Right cardiac atrium (tissue), 5 donors: ENCODE results near the gene COP1. TPM values are rescaled to one million over a fixed set of nuclear protein-coding genes. Genes with fewer than 3 reads are reported as not detected.

ENCODE experiments used
- ATAC-seq, 2 donors: fragments of 200-7000 bp; cut with Tn5 transposase; one replicate each; pipeline versions ENCODE4 v1.8.0 to v1.9.1; 2020; ENCODE audit warnings: moderate library complexity in 2 of 2, mild to moderate bottlenecking in 1 of 2
- DNase-seq, 3 donors: peaks; one replicate each; pipeline ENCODE4 v3.0.0-alpha.2; 2020
- H3K27ac ChIP-seq: one replicate; pipeline ENCODE4 v1.5.1; 2013; ENCODE audit warnings: mild to moderate bottlenecking, low read length, control low read depth, moderate library complexity
- H3K27me3 ChIP-seq: one replicate; pipeline ENCODE4 v1.6.1; 2013; ENCODE audit not compliant: control insufficient read depth, insufficient read depth
- H3K4me1 ChIP-seq: one replicate; pipeline ENCODE4 v1.6.1; 2013; ENCODE audit warnings: low read length; ENCODE audit not compliant: control insufficient read depth, insufficient read depth
- H3K4me3 ChIP-seq: one replicate; pipeline ENCODE4 v1.5.1; 2013; ENCODE audit warnings: low read length, control low read depth
- H3K9me3 ChIP-seq: one replicate; pipeline ENCODE4 v1.6.1; 2013; ENCODE audit warnings: low read length; ENCODE audit not compliant: control insufficient read depth
- WGBS: extraction: QIAGEN DNeasy Blood & Tissue Kit; methylation state at CpG from one replicate; pipeline ENCODE4 v1.1.7; 2013; 5-methylcytosine and 5-hydroxymethylcytosine counted together
- intact Hi-C, 4 donors: fragments of 100-400 bp; cut with DNase I; formaldehyde crosslinking; loops; one replicate each; pipeline versions ENCODE4 v1.11.0 to v1.14.0; 2022 to 2023
- polyA plus RNA-seq: library from polyadenylated mRNA; stranded (reverse); fragments of 200-250 nt; gene quantifications from one replicate; pipeline ENCODE4 v1.2.3, GENCODE V29; 2013
- total RNA-seq, 4 donors: library from RNA; stranded (reverse); fragmentation: NEBNext Ultra II Directional; extraction: Animal tissue kit (Norgen Biotek cat#: 25700); gene quantifications; one replicate each; pipeline ENCODE4 v1.2.1, GENCODE V29; 2021
- donor health status: healthy with polysubstance abuse.
- donor health status: DM: no; HTN: yes; CAD: no.
- donor health status: DM: no; HTN: no; CAD: no.
- donor health status: DM: no; HTN: yes; CAD: no; lungs with severe emphysema.
- donor health status: DM: yes; HTN: yes; CAD: no.

COP1 gene
- total and polyA plus RNA-seq, 5 donors: 23.1 to 26.0 (median 23.3) TPM

- no peaks in the 10 kb centered on the region for H3K27me3 ChIP-seq
Observed at GRCh38 chr1:176134666-176135065, 72.4 kb downstream of the COP1 start.

GRCh38 chr1:176122282-176122681 lies 84.8 kb downstream of the COP1 start:
- Histone ChIP-seq H3K4me3 (no peak overlapping the region), H3K27ac (no peak overlapping the region), H3K4me1 (no peaks in the 10 kb centered on the region), H3K27me3 (no peaks in the 10 kb centered on the region), H3K9me3 (no peaks in the 10 kb centered on the region)
- DNase-seq (no peak), ATAC-seq (no peak)
- intact Hi-C loops: no loop called here
- WGBS: 99% methylated on average over 4 of the region's 4 CpGs

More at GRCh38 chr1:176134666-176135065, 72.4 kb downstream of the COP1 start:
- intact Hi-C loops: no loop called here
- Histone ChIP-seq H3K27ac (no peak overlapping the region), H3K4me1 (no peaks in the 10 kb centered on the region), H3K4me3 (no peak overlapping the region), H3K9me3 (no peaks in the 10 kb centered on the region)
- WGBS: 48% methylated on average over 2 of the region's 2 CpGs
- ATAC-seq (no peak), DNase-seq (no peak)

- Histone ChIP-seq H3K4me1 (no peaks in the 10 kb centered on the region), H3K9me3 (no peaks in the 10 kb centered on the region), H3K4me3 (no peak overlapping the region), H3K27me3 (no peaks in the 10 kb centered on the region), H3K27ac (no peak overlapping the region)
- 58% methylated on average over 1 of the region's 1 CpG for WGBS
- no peak for ATAC-seq
- intact Hi-C loops: no loop called here
- DNase-seq: no peak
Observed at GRCh38 chr1:176119549-176119948, 87.5 kb downstream of the COP1 start.

GRCh38 chr1:176118985-176119384 lies 88.1 kb downstream of the COP1 start:
- intact Hi-C loops: no loop called here
- Histone ChIP-seq H3K27me3 (no peaks in the 10 kb centered on the region), H3K4me1 (no peaks in the 10 kb centered on the region), H3K4me3 (no peak overlapping the region), H3K9me3 (no peaks in the 10 kb centered on the region), H3K27ac (no peak overlapping the region)
- ATAC-seq: no peak
- no peak for DNase-seq

- Histone ChIP-seq H3K27me3 (no peaks in the 10 kb centered on the region), H3K9me3 (no peaks in the 10 kb centered on the region), H3K27ac (no peak overlapping the region), H3K4me3 (no peak overlapping the region), H3K4me1 (no peaks in the 10 kb centered on the region)
- 98% methylated on average over 1 of the region's 1 CpG for WGBS
- intact Hi-C loops: no loop called here
- ATAC-seq (no peak), DNase-seq (no peak)
Observed at GRCh38 chr1:176111835-176112234, 95.3 kb downstream of the COP1 start.

GRCh38 chr1:176110203-176110602 lies 96.9 kb downstream of the COP1 start:
- DNase-seq: no peak
- 29% methylated on average over 1 of the region's 1 CpG for WGBS
- ATAC-seq: no peak
- intact Hi-C loops: no loop called here
- H3K4me1 ChIP-seq: no peaks in the 10 kb centered on the region
- H3K27ac ChIP-seq: no peak overlapping the region
- no peak overlapping the region for H3K4me3 ChIP-seq
- no peaks in the 10 kb centered on the region for H3K9me3 ChIP-seq
- H3K27me3 ChIP-seq: no peaks in the 10 kb centered on the region

GRCh38 chr1:176102768-176103350 lies 104.2 kb downstream of the COP1 start:
- 100% methylated on average over 1 of the region's 1 CpG for WGBS
- no peaks in the 10 kb centered on the region for H3K4me1 ChIP-seq
- H3K27ac ChIP-seq: no peak overlapping the region
- no peak for DNase-seq
- intact Hi-C loops: no loop called here
- no peaks in the 10 kb centered on the region for H3K27me3 ChIP-seq
- no peaks in the 10 kb centered on the region for H3K9me3 ChIP-seq
- no peak for ATAC-seq
- H3K4me3 ChIP-seq: no peak overlapping the region

- intact Hi-C loops: no loop called here
- no peak overlapping the region for H3K27ac ChIP-seq
- H3K9me3 ChIP-seq: no peaks in the 10 kb centered on the region
- no peak overlapping the region for H3K4me3 ChIP-seq
- 88% methylated on average over 5 of the region's 5 CpGs for WGBS
- no peak for ATAC-seq
- no peaks in the 10 kb centered on the region for H3K27me3 ChIP-seq
- DNase-seq: no peak
- no peaks in the 10 kb centered on the region for H3K4me1 ChIP-seq
Observed at GRCh38 chr1:176101951-176102642, 105.0 kb downstream of the COP1 start.

GRCh38 chr1:176098560-176098959 lies 108.5 kb downstream of the COP1 start:
- Histone ChIP-seq H3K4me3 (no peak overlapping the region), H3K27ac (no peak overlapping the region), H3K9me3 (no peaks in the 10 kb centered on the region), H3K27me3 (no peaks in the 10 kb centered on the region), H3K4me1 (no peaks in the 10 kb centered on the region)
- intact Hi-C loops: no loop called here
- DNase-seq: no peak
- ATAC-seq: no peak
- whole genome bisulfite sequencing: 98% methylated on average over 2 of the region's 2 CpGs

- no peak overlapping the region for H3K27ac ChIP-seq
- no peak overlapping the region for H3K4me3 ChIP-seq
- no peaks in the 10 kb centered on the region for H3K9me3 ChIP-seq
- intact Hi-C loops: no loop called here
- no peaks in the 10 kb centered on the region for H3K4me1 ChIP-seq
- no peak for ATAC-seq
- WGBS: 97% methylated on average over 3 of the region's 3 CpGs
- DNase-seq: no peak
- no peaks in the 10 kb centered on the region for H3K27me3 ChIP-seq
Observed at GRCh38 chr1:176096015-176096414, 111.1 kb downstream of the COP1 start.

GRCh38 chr1:176090766-176091165 lies 116.3 kb downstream of the COP1 start:
- no peak for ATAC-seq

More at GRCh38 chr1:176090766-176091165, 116.3 kb downstream of the COP1 start:
- Histone ChIP-seq H3K4me3 (no peak overlapping the region), H3K27ac (no peak overlapping the region), H3K9me3 (no peaks in the 10 kb centered on the region), H3K4me1 (no peaks in the 10 kb centered on the region), H3K27me3 (no peaks in the 10 kb centered on the region)
- intact Hi-C loops: no loop called here
- DNase-seq: no peak
- 96% methylated on average over 1 of the region's 1 CpG for WGBS
